MM.1S (cell line): ENCODE measurements around the gene ACYP2.

Source experiments
- DNase-seq: peaks from one replicate; pipeline ENCODE4 v3.0.0-alpha.2; 2015
- H2AFZ ChIP-seq: fragments of 300-600 bp; sonication (generic); 2 replicates; pipeline ENCODE4 v1.6.0; 2016; ENCODE audit warnings: antibody characterized with exemption, low read length
- H3F3A ChIP-seq: fragments of 300-600 bp; sonication (generic); 2 replicates; pipeline ENCODE4 v1.6.1; 2016; ENCODE audit warnings: mild to moderate bottlenecking, antibody characterized with exemption, low read length, moderate library complexity, mixed read lengths; ENCODE audit not compliant: insufficient read depth
- H3K27ac ChIP-seq: fragments of 300-600 bp; sonication (generic); 2 replicates; pipeline ENCODE4 v1.5.1; 2016; ENCODE audit warnings: mild to moderate bottlenecking, low read length
- H3K27me3 ChIP-seq: fragments of 300-600 bp; sonication (generic); replicated peaks from 2 replicates; pipeline ENCODE4 v1.6.0; 2016; ENCODE audit warnings: low read length; ENCODE audit not compliant: insufficient read depth
- H3K36me3 ChIP-seq: fragments of 300-600 bp; sonication (generic); replicated peaks from 2 replicates; pipeline ENCODE4 v1.6.1; 2016; ENCODE audit warnings: mild to moderate bottlenecking, low read length, mixed read lengths; ENCODE audit not compliant: insufficient read depth
- H3K4me1 ChIP-seq: fragments of 300-600 bp; sonication (generic); 2 replicates; pipeline ENCODE4 v1.6.1; 2016; ENCODE audit warnings: low read length, mixed read lengths
- H3K4me2 ChIP-seq: fragments of 300-600 bp; sonication (generic); 2 replicates; pipeline ENCODE4 v1.6.0; 2016; ENCODE audit warnings: low read depth, low read length
- H3K4me3 ChIP-seq: fragments of 300-600 bp; sonication (generic); 2 replicates; pipeline ENCODE4 v1.5.1; 2016; ENCODE audit warnings: low read length, mixed read lengths
- H3K79me2 ChIP-seq: fragments of 300-600 bp; sonication (generic); 2 replicates; pipeline ENCODE4 v1.6.1; 2016; ENCODE audit warnings: mixed run types, low read length, mixed read lengths
- H3K9ac ChIP-seq: fragments of 300-600 bp; sonication (generic); 2 replicates; pipeline ENCODE4 v1.6.1; 2016; ENCODE audit warnings: low read length, mixed read lengths
- H3K9me2 ChIP-seq: fragments of 300-600 bp; sonication (generic); replicated peaks from 2 replicates; pipeline ENCODE4 v1.6.1; 2016; ENCODE audit warnings: mild to moderate bottlenecking, low read length, mixed read lengths; ENCODE audit not compliant: insufficient read depth
- H3K9me3 ChIP-seq: fragments of 300-600 bp; sonication (generic); replicated peaks from 2 replicates; pipeline ENCODE4 v1.6.1; 2016; ENCODE audit warnings: mild to moderate bottlenecking, low read length, mixed read lengths; ENCODE audit not compliant: insufficient read depth
- H4K20me1 ChIP-seq: fragments of 300-600 bp; sonication (generic); 2 replicates; pipeline ENCODE4 v1.6.1; 2016; ENCODE audit warnings: mild to moderate bottlenecking, low read length, moderate library complexity, mixed read lengths; ENCODE audit not compliant: insufficient read depth
- EZH2 ChIP-seq: fragments of 300-600 bp; sonication (generic); optimal IDR thresholded peaks from 2 replicates; pipeline ENCODE3; 2017; ENCODE audit warnings: low read depth, mild to moderate bottlenecking, antibody characterized with exemption, low read length, mixed read lengths
- EZH2phosphoT487 ChIP-seq: fragments of 300-600 bp; sonication (generic); IDR thresholded peaks from 2 replicates; pipeline ENCODE4 v1.6.1; 2018; ENCODE audit warnings: antibody characterized with exemption, low read length
- TF ChIP-seq, protein P1 (sequence below): fragments of 300-600 bp; sonication (generic); IDR thresholded peaks from 2 replicates; pipeline ENCODE4 v1.5.1; 2016; ENCODE audit warnings: antibody characterized with exemption, low read length, mixed read lengths

The ACYP2 gene

DNA sequence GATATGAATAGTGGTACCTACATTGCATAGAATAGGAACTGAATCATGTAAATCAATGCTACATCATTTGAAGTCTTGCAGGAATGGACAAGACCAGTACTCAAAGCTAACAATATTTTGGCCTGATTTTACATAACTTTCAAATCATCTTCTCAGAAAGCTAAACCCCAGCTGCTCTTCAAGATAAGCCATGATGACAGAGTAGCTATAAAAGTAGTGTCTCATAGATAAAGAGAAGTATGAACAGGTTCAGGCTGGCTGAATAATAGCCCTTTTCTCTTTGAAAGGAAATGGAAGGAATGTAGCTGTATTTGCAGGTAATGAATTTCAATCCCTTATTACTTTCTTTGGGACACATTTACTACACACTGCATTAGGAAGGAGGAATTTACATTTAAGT lies 112.4 kb downstream of the ACYP2 start:
- H2AFZ ChIP-seq, result no peak overlapping the region
- H3K27me3 ChIP-seq, result no peaks in the 10 kb centered on the region
- H3K9me3 ChIP-seq, result no peaks in the 10 kb centered on the region
- no peaks in the 10 kb centered on the region for H3K4me1 ChIP-seq
- H3K79me2 ChIP-seq, result no peaks in the 10 kb centered on the region
- H4K20me1 ChIP-seq, result no peaks in the 10 kb centered on the region
- H3K4me2 ChIP-seq, result no peak overlapping the region
- H3K4me3 ChIP-seq, result no peak overlapping the region
- H3F3A ChIP-seq, result no peaks in the 10 kb centered on the region
- H3K36me3 ChIP-seq, result no peaks in the 10 kb centered on the region
- H3K9me2 ChIP-seq, result no peaks in the 10 kb centered on the region
- no peak overlapping the region for H3K27ac ChIP-seq
- DNase-seq, result no peak
- H3K9ac ChIP-seq, result no peak overlapping the region
- TF ChIP-seq EZH2 (no peak), EZH2phosphoT487 (no peak)
- TF ChIP-seq, protein P1, sequence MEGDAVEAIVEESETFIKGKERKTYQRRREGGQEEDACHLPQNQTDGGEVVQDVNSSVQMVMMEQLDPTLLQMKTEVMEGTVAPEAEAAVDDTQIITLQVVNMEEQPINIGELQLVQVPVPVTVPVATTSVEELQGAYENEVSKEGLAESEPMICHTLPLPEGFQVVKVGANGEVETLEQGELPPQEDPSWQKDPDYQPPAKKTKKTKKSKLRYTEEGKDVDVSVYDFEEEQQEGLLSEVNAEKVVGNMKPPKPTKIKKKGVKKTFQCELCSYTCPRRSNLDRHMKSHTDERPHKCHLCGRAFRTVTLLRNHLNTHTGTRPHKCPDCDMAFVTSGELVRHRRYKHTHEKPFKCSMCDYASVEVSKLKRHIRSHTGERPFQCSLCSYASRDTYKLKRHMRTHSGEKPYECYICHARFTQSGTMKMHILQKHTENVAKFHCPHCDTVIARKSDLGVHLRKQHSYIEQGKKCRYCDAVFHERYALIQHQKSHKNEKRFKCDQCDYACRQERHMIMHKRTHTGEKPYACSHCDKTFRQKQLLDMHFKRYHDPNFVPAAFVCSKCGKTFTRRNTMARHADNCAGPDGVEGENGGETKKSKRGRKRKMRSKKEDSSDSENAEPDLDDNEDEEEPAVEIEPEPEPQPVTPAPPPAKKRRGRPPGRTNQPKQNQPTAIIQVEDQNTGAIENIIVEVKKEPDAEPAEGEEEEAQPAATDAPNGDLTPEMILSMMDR, result no peak

DNA sequence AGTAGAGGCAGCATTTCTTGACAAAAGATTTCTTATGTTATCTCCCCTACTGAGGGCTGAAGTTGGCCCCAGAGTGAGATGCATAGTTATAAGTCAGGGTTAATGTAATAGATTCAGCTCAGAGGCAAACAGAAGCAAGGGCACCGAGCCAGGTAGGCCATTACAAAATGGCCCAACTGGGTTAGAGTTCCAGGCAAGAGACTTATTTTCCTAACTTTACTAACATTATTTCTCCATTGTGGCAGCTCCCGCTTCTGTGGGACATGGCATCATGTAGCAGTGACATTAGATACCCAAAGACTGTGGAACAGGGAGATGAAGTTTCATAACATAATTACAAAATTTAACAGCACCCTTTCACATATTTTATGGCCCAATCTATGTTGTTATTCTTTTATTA lies 113.5 kb downstream of the ACYP2 start:
- H3K4me2 ChIP-seq, result no peak overlapping the region
- H3K4me3 ChIP-seq, result no peak overlapping the region
- no peaks in the 10 kb centered on the region for H3K9me3 ChIP-seq
- no peak for DNase-seq
- no peaks in the 10 kb centered on the region for H3K4me1 ChIP-seq
- TF ChIP-seq EZH2phosphoT487 (no peak), EZH2 (no peak)
- TF ChIP-seq, protein P1, result no peak
- no peaks in the 10 kb centered on the region for H3K36me3 ChIP-seq
- no peaks in the 10 kb centered on the region for H3K79me2 ChIP-seq
- no peaks in the 10 kb centered on the region for H4K20me1 ChIP-seq
- no peak overlapping the region for H2AFZ ChIP-seq
- H3K27ac ChIP-seq, result no peak overlapping the region
- H3F3A ChIP-seq, result no peaks in the 10 kb centered on the region
- H3K27me3 ChIP-seq, result no peaks in the 10 kb centered on the region
- no peak overlapping the region for H3K9ac ChIP-seq
- H3K9me2 ChIP-seq, result no peaks in the 10 kb centered on the region

DNA sequence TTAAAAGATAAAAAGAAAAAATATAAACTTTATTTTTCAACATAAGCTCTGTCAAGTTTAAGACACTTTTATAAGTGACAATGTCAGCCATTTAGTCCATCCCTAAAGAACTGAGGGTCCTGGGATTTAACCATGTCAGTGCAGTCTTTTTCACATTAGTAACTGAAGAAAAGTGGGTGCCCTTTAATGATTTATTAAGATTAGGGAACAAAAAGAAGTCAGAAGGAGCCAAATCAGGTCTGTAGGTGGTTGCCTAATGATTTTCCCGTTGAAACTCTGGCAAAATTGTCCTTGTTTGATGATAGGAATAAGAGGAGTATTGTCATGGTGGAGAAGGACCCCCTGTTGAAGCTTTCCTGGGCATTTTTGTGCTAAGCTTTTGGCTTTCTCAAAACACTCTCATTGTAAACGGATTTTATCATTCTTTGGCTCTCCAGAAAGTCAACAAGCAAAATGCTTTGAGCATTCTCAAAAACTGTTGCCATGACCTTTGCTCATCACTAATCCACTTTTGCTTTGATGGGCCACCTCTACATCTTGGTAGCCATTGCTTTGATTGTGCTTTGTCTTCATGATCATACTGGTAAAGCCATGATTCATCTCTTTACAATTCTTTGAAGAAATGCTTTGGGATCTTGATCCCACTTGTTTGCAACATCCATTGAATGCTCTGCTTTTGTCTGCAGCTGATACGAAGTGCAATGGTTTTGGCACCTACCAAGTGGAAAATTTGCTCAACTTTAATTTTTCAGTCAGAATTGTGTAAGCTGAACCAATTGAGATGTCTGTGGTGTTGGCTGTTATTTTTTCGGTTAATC lies 118.6 kb downstream of the ACYP2 start:
- H3K4me2 ChIP-seq, result no peak overlapping the region
- no peaks in the 10 kb centered on the region for H3K27me3 ChIP-seq
- no peaks in the 10 kb centered on the region for H3K4me1 ChIP-seq
- no peaks in the 10 kb centered on the region for H3F3A ChIP-seq
- H3K4me3 ChIP-seq, result no peak overlapping the region
- H3K36me3 ChIP-seq, result no peaks in the 10 kb centered on the region
- no peaks in the 10 kb centered on the region for H3K9me2 ChIP-seq
- H2AFZ ChIP-seq, result no peak overlapping the region
- TF ChIP-seq EZH2 (no peak), EZH2phosphoT487 (no peak)
- TF ChIP-seq, protein P1, result no peak
- H3K9ac ChIP-seq, result no peak overlapping the region
- H4K20me1 ChIP-seq, result no peaks in the 10 kb centered on the region
- no peak for DNase-seq
- H3K27ac ChIP-seq, result no peak overlapping the region
- H3K79me2 ChIP-seq, result no peaks in the 10 kb centered on the region
- H3K9me3 ChIP-seq, result no peaks in the 10 kb centered on the region
